D341Med (cell line): Measurements from ENCODE around the gene GPNMB.
"Not testable (repeated sequence)": the region's sequence is repeated elsewhere in the genome, so short reads cannot be mapped to it uniquely, and the experiment has no call there.

Experiments used
- DNase-seq: peaks from one replicate; pipeline ENCODE4 v3.0.0; 2012; ENCODE audit warnings: low spot score

Gene GPNMB

DNA sequence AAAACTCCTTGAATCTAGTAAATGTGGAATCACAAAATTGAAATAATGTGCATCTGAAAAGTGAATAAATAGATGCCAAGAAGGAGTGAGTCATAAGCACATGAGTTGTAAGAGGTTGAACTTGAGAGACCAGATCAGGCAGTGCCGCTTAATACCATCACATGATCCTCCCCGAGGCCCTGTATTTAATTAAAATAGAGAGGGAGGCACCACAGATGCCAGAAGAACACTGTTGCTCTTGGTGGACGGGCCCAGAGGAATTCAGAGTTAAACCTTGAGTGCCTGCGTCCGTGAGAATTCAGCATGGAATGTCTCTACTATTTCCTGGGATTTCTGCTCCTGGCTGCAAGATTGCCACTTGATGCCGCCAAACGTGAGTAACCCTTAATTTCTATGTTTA is at the start of gene GPNMB:
TSS of gene GPNMB (plus strand) at position 221 of the 400 bp plus-strand sequence. CDS start at position 304, 83 bp downstream.
- no peak for DNase-seq

DNA sequence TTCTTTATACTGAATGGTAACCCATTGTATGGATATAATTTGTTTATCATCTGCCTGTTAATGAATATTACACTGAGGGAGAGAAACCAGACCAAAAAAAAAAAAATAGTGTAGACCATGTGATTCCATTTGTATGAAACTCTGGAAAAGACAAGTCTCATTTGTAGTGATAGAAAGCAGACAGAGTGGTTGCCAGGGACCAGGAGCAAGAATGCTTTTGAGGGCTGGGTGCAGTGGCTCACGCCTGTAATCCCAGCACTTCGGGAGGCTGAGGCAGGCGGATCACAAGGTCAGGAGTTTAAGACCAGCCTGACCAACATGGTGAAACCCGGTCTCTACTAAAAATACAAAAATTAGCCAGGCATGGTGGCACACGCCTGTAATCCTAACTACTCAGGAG is 48.8 kb upstream of the GPNMB start:
- DNase-seq: not testable (repeated sequence)

DNA sequence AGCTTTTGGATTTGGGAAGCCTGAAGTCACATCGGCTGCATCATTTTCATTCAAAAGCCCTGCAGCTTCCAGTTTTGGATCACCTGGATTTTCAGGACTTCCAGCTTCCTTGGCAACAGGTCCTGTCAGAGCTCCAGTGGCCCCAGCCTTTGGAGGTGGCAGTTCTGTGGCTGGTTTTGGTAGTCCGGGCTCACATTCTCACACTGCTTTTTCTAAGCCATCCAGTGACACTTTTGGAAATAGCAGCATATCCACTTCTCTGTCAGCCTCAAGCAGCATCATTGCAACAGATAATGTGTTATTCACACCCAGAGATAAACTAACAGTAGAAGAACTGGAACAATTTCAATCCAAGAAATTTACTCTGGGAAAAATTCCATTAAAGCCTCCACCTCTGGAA is 46.2 kb upstream of the GPNMB start:
- DNase-seq: no peak

DNA sequence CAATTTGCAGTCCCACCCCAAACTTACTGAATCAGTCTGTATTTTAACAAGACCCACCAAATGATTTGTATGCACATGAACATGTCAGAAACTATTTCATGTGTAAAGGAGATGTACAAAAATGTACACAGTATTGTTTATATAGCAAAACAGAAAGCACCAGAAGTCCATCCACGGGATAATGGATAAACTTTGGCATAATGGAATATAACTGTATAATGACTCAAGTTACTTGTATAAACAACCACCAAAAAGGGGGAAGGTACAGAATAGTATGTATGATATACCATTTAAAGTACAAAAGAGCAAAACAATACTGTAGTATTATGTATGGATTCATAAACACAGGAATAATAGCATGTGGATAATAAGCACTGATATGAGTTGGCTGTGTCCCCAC is 42.3 kb upstream of the GPNMB start:
- no peak for DNase-seq

DNA sequence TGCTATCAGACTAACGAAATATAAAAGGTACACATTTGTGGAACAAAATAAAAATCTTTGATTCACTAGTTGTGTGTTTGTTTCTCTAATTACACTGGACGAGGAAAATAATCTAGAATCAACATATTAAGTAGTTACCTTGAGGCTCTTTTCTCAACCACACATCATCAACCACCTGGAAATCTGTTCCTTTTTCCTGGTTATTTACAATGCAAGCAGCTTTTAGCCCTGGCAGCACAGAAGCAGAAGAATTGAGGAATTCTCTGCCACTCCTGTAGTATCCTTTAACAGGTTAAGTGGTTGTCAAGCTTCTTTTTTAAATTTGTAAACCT is 41.0 kb upstream of the GPNMB start:
- DNase-seq: no peak

DNA sequence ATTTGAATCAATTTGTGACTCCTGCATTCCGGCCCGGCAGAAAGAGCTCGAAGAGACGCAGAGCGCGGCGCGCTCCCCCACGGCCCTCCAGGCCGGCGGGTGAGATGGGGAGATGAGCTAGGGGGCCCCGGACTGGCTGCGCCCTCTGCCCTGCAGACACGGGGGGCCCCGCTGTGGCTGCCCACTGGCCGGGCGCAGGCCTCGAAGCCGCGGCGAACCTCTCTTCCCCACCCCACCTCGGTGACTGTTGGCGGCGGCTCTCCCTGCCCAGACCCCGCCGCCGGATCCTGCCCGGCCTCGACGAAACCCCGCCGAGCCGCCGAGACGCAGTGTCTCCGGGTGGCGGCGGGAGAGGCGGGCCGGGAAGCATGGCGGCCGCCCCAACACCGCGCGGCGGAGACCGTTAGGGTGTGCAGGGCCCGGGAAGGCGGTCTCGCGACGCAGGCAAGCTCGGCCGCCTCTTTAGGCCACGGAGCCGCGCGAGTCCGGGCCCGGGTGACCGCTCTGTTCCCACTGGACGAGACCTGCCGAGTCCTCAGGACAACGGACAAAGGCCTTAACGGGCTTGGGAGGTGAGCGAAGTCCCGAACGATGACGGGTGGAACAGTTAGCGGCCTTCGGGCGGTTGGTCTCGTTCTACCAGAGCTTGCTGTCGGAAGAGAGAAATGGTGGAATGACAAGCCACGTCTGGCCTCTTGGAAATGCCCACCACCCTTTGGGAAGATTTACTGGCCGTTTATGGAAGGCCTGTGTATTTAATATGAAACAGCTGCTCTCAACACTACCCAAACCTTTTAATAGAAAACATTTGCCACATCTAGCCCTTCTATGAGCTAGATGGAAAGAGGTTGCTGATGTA is 40.4 kb upstream of the GPNMB start:
- no peak for DNase-seq

DNA sequence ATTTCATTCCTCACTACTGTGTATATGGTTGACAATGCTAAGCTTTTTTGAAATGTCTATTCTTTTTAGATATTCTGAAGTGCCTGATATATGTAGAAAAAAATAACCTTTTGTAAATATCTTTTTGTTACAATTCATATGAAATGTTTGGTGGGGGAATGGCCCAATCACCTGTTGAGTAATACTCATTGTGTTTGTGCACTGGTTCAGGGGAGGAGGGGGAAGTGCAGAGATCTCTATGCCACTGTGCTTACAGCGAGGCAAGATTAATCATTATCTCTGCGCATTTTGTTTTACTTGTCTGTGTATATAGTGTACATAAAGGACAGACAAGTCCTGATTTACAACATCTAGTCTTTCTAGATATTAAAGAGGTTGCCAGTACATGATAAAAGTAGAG is 39.6 kb upstream of the GPNMB start:
- DNase-seq: no peak

DNA sequence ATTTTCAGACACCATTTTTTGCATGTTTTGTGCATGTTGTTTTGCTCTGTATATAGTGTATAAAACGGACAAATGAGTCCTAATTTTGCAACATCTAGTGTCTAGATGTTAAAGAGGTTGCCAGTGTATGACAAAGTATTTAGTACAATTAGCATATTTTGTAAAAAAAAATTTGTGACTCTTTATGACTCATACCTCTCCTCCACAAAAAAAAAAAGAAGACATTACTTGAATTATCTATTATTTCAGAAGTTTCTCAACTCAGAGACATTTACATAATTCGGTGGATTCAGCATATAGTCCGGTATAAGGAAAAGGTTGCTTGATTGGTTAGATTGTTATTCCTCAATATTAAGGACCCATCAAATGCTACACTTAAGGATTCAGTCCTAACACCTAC is 38.7 kb upstream of the GPNMB start:
- no peak for DNase-seq

DNA sequence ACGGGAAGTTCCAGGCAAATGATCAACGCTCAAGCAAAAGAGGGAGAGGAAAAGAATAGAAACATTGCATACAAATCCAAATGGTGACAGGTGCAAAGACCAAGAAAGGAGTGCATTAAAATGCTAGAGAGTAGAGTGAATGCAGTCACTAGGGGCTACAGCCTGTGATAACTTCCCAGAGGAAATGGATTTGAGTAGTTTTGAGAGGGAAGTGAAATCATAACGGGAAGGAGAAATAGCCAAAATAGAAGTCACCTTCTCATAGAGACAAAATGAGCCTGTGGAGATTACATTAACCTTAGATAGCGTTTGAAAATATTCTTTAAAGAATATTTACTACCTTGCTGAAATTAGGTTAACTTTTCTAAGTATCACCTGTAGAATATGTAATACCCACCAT is 38.3 kb upstream of the GPNMB start:
- no peak for DNase-seq

DNA sequence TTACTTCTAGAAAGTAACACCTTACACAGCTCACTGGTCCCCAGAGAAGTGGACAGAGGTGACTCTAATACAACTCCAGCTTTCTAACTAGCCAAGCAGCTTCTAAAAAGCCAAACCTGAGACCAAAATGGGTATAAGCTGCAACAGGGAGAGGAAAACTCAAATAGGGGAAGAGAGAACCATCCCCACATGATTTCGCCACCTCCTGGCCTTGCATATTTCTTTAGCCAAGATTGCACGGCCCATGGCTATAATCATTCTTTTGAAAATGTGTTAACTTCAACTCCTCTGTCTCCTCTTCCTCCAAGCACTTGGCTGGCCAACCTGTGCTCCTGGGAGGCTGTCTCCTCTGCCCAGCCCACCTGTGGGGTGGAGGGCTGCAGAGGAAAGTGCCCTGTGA is 36.1 kb upstream of the GPNMB start:
- no peak for DNase-seq

DNA sequence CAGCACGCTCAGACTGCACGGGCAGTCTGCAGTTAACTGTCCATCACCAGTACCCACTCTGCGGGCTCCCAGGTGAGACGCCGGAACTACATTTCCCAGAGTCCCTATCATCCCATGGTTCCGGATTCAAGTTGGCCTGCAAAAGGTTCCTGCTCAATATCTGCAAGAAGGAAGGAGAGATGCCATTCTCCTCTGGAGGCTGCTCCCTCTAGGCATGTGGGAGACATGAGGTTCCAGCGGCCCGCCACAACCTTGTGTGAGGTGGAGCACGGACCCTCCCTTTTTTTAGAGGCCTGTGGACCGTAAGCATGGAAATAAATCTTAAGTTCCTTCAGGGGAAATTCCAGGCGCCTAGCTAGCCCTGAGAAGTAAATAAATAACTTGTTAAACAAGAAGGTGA is 35.0 kb upstream of the GPNMB start:
- no peak for DNase-seq

DNA sequence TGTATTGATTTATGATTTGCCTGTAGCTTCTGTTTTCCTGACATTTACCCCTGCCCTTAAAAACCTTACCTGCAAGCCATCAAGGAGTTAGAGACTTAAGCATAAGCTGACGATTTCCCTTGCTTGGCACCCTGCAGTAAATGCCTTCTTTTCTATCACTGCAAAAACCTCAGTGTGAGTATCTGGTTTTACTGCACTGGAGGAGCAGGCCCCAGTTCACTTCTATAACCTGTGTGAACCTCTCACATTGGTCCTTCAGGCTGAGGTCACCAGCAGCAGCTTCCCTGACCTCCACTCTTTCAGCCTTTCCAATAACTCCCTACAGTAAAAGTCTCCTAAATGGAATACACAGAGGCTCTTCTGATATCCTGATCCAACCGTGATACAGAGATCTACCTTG is 34.2 kb upstream of the GPNMB start:
- no peak for DNase-seq

DNA sequence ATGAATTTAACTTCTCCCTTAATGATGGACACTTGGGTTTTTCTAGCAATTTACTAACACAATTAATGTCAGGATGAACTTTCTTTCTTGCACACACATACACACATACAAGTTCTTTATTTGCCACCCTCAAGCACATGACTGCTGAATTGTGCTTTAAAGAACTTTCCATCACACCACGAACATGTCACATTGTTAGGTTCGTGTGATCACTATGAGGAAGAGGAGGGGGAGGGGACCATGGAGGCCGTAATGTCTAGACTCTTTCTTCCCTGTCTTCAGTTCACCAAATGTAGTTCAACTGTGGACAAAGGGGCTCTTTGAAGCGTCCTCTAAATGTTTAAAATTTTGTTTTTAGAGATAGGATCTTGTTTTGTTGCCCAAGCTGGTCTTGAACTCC is 33.7 kb upstream of the GPNMB start:
- DNase-seq: no peak

DNA sequence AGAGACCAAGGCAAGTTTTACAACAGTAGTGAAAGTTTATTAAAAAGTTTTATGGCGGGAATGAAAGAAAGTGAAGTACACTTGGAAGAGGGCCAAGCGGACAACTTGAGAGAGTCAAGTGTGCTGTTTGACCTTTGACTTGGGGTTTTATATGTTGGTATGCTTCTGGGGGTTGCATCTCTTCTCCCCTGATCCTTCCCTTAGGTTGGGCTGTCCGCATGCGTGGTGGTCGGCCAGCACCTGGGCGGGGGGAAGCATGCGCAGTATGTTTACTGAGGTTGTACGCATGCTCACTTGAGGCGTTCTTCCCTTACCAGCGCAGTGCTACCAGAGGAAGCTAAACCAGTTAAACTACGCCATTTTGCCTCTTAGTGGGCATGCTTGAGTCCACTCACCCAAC is 32.8 kb upstream of the GPNMB start:
- DNase-seq: no peak

DNA sequence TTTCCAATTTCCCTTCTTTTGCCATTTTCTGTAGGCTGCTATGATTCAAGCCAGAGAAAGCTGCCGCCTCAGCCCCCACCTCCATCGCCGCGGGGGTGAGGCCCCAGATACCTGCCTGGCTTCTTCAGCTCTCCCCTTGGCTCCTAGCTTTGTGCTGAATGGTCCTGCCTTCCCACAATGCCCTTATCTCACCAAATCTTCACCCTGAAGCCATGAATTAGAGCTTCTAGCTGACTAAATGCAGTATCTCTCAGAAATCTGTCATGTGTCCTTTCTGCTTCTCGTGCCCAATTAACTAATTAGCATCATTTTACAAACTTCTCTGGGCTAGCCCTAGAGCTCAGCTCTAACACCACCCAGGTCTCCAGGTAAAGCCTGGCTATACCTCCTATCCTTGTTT is 32.2 kb upstream of the GPNMB start:
- DNase-seq: no peak

DNA sequence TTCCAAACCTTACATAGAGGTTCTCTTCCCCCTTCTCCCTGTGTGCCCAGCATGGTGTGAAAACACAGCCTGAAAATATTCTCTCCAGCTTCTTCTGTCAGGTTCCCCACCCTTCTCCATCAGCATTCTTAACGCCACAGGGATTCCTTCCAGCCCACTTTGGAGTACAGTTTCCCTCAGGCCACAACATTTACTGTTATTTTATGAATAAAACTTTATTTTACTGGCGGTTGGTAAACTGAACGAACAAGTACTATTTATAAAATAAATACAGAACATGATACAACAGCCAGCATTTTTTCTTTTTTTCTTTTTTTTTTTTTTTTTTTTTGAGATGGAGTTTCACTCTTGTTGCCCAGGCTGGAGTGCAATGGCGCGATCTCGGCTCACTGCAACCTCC is 31.6 kb upstream of the GPNMB start:
- no peak for DNase-seq

DNA sequence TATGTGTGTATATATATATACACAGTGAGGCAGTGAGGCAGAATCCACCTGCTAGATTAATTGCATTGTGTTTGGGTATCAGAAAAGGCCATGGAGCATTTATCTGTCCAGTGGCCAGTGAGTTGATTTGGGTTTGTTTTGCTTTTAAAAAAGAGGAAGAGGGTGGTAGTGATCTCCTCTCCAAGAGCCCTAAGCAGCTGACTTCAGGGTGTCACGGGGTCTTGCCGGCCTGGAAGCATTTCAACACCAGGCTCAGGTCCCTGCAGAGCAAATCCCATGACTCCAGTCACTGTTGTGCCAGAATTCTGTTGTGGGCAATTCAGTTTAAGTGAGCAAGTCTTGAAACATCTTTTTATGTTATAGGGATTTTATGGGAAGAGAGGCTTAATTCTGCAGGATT is 30.6 kb upstream of the GPNMB start:
- DNase-seq: no peak

DNA sequence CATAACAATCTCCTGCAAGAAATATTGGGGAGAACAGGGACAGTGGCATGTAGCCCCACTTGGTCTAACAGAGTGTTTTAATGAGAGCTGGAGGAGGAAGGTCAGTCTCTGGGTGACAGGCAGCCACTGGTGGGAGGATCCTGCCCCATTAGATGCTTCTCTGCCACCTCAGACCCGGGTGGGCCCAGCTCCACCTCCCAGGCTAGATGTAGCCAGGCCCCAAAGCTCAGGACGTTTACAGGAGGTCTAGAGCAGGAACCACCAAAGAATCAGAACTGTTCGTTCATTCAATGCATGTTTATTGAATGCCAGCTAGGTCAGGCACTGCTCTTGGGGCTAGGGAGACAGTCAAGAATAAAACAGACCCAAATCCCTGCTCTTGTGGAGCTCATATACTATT is 28.4 kb upstream of the GPNMB start:
- no peak for DNase-seq

DNA sequence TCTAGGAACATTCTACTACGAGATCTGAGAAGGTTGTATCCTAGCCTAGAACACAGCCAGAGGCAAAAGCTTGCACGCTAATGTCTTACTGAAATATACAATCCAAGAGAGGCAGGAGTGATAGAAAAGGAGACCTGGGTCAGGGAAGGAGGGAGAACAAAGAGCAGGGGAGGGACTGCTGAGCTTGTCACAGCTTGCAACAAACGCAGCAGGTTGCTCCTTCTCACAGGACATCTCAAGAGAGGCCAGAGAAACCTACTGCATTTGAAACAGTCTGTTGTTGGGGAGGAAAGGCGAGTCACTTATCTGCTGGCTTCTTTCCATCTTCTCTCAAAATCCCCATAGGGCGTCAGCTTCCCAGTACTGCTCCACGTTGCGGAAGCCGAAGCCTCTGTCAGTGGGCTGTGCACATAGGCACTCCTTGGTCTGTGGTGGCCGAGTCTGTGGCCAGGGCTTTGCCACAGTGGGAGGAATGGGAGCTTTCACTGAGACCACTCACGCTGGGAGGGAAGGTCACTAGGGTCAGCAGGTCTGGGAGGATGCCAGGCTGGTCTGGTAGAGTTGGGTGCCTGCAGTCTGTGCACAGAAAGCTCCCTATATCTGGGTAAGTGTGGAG is 25.8 kb upstream of the GPNMB start:
- DNase-seq: no peak

DNA sequence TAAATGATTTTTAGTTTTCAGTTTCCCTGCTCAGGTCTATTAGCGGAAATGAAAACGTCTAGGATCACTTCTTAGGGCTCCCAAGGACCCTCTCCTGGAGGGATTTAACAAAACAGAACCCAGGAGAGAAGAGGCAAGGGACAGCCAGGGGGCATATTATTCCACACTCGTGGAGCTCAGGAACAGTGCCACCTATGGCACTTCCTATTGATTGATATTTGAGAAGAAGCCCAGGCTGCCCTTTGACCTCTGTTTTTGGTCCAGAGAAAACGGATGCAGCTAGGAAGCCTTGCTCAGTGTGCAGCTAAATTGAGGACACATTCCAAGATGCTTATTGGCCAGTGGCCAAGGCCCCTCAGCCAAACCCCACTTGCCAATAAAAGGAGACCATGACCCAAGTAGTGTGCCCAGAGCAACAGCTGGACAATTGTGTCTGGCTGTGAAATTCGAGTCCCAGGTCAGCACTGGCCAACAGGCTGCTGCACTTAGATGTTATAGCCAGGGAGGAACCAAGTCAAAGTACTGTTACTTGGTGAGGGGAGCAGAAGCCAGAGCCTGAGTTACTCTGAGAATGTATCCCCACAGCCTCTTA is 24.0 kb upstream of the GPNMB start:
- no peak for DNase-seq

DNA sequence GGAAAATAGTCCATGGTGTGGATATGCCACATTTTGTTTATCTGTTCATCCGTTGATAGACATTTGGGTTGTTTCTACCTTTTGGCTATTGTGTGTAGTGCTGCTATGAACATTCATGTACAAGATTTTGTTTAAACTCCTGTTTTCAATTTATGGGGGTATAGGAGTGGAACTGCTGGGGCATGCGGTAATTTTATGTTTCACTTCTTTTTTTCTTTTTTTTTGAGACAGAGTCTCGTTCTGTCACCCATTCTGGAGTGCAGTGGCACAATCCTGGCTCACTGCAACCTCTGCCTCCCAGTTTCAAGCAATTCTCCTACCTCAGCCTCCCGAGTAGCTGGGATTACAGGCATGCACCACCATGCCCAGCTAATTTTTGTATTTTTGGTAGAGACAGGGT is 22.2 kb upstream of the GPNMB start:
- DNase-seq: not testable (repeated sequence)

DNA sequence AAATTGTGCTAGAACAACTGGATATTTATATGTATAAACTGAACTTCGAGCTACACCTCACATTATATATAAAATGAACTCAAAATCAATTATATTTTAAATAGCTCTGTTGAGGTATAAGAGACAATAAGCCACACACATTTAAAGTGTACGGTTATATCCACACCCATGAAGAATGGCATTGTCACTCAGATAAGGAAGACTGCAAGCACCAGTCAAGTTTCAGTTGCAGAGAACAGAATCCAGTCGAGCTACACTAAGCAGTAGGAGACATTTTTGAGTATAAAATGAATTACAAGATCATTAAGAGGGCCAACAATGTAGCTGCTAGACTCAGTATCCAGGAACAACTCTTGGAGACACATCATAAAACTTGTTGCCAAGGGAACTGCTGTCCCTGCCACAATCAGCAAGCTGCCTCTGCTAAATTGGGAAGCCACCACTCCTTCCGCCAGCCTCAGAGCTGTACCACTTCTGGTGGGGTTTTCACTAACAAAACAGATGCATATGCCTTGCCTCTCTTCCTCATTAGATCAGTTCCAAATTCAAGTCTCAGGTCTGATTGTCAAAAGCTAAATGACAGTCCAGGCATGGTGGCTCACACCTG is 19.6 kb upstream of the GPNMB start:
- DNase-seq: no peak

DNA sequence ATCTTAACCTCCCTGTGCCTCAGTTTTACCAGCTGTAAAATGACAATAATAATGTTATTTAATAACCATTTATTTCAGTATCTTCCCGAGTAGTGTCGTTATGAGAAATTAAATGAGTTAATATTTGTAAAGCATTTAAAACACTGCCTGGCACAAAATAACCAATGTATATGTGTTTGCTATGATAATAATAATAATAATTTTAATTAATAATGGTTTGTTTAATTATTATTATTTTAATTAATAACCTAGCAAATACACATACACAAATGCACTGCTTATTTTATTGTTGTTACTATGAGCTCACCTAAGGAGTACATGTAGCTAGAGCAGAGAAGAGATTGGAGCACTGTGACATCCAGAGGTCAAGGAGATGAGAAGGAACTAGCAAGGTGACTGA is 18.2 kb upstream of the GPNMB start:
- DNase-seq: no peak
